ENCODE data around the gene TCF4.

DNA sequence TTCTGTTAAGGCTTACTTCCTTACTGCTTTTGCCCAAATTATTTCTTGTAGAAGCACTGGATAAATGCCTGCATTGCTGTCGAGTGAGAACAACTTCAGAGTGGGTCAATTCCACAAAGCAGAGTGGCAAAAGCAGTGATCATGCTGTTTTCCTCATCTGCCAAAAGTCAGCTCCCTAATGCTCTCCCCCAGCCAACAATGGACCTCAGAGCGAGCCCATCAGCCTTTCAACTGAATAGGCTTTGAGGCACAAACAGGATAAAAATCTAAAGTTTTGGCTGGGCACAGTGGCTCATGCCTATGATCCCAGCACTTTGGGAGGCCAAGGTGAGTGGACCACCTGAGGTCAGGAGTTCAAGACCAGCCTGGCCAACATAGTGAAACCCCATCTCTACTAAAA is 222.7 kb downstream of the TCF4 start:
- no peak for TF ChIP-seq ZNF253 (CRISPR knock-in tag; IDR thresholded peaks at IDR 0.05; ENCODE audit: borderline replicate concordance)
- TF ChIP-seq MTA1 (CRISPR knock-in tag; IDR thresholded peaks at IDR 0.05; ENCODE audit: borderline replicate concordance): no peak
- no peak for TF ChIP-seq KLF16 (CRISPR knock-in tag; IDR thresholded peaks at IDR 0.05)
- no peak for TF ChIP-seq NR1H2 (CRISPR knock-in tag; IDR thresholded peaks at IDR 0.05; ENCODE audit: borderline replicate concordance, low read depth)
- no peak for TF ChIP-seq SIN3A (IDR thresholded peaks at IDR 0.05; ENCODE audit: borderline replicate concordance, low read depth, low read length)
- no peak for TF ChIP-seq TCF7 (IDR thresholded peaks at IDR 0.05; ENCODE audit: low read depth)
- no peak for TF ChIP-seq ZNF777 (CRISPR knock-in tag; IDR thresholded peaks at IDR 0.05)
- no peak for TF ChIP-seq POLR2A (IDR thresholded peaks at IDR 0.05; ENCODE audit: insufficient read depth in 1 of 2, low read depth in 2 of 2, low read length in 2 of 2)
- no peak for TF ChIP-seq SALL2 (CRISPR knock-in tag; IDR thresholded peaks at IDR 0.05)
- no peak for TF ChIP-seq TCF7L2 (IDR thresholded peaks at IDR 0.05; ENCODE audit: low read depth, low read length)
- TF ChIP-seq JARID2 (CRISPR knock-in tag; IDR thresholded peaks at IDR 0.05; ENCODE audit: insufficient replicate concordance): no peak
- TF ChIP-seq MTF1 (CRISPR knock-in tag; IDR thresholded peaks at IDR 0.05): no peak

Data from HepG2 (cell line).